Measurements from ENCODE around the gene PSMD5.

The PSMD5 gene

DNA sequence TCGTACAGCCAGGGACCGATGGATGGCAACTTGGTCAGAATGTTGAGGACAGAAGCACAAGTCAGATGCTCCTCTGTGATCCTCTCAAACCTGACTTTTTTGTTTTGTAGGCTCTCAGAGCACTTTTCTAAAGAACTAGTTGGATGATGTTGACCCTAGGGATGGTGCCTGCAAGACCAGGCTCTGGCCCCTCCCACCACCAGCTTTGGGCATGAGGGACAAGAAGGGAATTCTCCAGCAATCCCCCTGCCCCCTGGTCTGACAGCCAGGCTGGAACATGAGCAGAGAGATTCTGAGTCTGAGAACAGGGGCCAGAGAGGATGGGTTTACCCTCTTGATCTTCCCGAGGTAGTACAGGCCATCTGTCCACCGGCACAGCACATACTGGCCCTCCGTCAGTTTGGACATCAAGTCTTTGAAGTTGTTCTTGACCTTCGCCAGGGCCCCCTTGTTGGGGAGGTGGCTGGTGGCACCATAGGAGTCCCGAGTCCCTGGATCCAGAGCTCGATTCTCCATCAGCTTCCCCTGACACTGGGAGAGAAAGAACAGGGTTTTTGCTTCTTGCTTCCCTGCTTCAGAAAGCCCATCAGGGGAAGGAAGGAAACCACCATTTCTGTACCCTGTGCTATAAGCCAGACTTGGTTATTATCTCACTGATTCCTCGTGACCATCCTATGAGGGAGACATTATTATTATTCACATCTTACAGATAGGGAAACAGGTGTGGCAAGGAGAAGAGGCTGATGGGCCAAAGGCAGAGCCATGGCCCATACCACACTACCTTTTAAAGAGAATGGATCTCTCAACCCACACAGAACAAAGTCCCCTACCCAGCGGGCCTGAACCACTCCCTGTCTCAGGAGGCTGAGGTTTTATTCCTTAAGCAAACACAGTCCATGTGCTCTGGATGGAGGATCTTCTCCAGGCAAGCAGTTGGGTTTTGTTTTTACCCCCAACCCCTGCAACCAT, 31.8 kb upstream of the PSMD5 start:
- no peak for DNase-seq

DNA sequence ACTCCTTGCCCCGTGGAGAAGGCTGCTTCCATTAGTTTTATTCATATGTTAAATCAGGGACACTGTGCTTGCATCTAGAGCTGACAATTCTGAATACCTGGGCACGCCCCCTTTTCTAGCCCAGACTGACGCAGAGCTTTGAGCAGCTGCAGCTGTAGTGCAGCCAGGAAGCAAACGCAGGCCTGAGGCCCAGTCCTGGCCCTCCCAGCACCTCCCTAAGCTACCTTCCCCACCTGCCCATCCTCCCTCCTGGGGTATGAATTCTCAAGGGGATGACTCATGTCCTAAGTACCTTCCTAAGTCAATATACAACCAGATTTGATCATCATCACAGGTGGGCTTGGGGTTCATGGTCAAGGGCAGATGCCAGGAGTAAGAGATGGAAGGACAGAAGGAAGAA, 30.8 kb upstream of the PSMD5 start:
- no peak for DNase-seq

DNA sequence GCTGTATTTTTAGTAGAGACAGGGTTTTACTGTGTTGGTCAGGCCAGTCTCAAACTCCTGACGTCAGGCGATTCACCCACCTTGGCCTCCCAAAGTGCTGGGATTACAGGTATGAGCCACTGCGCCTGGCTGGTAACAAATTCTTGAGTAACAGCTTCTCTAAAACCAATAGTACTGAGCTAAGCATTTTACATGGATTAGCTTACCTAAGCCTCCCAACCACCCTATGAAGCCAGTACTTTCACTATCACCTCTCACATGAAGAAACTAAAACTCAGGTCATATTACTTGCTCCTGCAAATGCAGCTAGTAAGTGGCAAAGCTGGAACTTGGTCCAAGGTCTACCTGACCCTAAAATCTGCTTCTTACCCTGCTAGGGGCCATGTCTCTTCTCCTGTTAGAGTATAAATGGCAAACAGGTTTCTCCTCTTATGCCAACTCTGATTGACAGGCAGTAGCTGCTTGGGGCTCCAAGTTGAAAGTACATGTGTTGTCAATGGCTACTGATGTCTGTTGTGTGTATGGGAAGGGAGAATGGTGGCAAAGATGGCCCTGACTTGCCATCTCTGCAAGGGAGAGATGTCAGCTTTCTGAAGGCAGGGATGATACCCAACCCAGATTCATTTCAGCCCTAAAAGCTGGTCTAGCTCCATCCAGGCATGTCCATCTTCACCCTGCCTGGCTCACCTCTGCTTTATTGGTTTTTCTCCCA, 30.2 kb upstream of the PSMD5 start:
- DNase-seq, result no peak

DNA sequence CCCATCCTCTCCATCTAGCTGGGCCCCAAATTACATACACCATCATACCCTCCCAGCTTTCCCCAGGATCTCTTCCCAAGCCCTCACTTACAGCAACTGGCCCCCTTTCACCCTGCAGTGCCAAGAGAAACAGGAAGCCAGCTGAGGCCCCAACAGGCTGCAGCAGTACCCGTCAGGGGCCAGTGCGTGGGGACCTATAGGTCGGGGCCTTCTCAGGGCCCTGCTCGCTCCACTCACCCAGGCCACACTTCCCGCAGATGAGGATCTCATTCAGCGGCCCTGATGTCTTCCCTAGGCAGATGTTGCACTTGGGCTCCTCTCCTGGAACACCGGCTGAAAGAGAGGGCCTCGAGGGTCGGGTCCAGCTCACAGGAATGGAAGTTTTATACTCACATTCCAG, 27.5 kb upstream of the PSMD5 start:
- no peak for DNase-seq

DNA sequence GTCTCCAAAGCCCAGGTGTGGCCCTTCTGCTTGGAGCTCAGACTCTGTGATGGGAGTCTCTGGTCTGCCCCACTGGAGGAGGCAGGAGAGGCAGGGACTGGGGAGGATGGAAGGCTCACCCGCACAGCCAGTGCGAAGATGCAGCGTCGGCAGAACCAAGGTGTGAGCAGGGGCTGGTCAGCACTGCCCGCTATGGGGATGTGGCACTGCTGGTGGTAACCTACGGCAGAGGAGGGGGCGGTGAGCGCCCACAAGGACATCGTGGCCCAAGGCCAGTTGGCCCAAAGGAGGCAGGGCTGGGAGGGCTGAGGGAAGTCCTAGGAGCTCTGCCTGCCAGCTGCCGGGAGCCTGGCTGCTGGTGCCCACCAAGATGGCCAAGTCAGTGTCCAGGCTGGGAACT, 27.0 kb upstream of the PSMD5 start:
- DNase-seq, result no peak

DNA sequence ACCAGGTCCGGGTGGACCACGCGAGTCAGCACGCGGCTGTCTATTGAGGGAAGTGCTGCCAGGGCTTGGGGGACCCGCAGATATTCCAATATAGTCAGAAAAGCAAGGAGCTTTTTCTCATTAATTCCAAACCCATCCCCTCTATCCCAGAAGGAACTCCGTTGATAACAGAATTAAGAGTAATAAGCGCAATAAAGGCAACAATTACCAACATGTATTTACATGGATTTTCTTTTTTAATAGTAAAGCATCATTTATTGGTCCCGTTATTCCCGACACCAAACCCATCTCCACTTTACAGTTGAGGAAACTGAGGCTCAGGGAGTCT, 26.6 kb upstream of the PSMD5 start:
- DNase-seq, result no peak

DNA sequence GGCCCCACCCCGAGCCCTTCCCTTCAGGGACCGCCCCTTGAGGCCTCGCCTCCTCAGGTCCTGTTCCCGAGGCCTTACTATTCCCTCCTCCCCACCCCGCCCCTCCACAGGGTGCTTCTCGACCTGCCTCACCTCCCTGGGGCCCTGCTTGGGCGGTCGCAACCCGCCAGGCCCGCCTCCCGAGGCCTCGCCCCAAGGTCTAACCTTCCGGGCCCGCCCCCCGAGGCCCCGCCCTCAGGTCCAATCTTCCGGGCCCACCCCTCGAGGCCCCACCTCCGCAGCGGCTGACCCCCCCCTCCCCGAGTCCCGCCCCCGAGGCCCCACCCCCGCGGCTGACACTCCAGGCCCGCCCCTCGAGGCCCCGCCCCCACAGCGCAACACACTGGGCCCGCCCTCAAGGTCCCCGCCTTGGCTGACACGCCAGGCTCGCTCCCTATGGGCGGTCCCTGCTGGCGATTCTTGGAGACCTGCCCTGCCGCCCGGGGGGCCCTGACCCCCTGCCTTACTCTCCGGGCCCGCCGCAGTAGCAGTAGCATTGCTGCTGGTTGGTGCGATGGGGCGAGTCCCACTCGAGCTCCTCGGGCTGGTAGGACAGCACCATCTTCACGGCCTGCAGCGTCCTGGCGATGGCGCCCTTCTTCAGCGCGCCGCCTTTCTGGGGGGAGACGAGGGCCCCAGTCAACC, 26.1 kb upstream of the PSMD5 start:
- DNase-seq, result peak; percentile 97 to 98

DNA sequence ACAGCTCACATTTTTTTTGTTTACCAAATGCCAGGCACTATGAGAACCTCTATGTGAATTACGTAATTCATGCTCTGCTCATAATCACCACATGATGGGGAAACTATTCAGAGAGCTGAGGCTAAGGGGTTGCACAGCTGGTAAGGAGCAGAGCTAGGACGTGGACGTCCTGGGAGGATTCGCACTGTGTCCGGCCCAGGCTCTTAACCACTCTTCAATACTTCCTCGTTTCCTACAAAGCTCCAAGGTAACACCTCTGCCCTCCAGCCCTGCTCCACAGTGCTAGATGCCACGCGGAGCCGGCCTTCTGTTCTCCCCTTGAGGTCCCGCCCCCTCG, 25.6 kb upstream of the PSMD5 start:
- no peak for DNase-seq

DNA sequence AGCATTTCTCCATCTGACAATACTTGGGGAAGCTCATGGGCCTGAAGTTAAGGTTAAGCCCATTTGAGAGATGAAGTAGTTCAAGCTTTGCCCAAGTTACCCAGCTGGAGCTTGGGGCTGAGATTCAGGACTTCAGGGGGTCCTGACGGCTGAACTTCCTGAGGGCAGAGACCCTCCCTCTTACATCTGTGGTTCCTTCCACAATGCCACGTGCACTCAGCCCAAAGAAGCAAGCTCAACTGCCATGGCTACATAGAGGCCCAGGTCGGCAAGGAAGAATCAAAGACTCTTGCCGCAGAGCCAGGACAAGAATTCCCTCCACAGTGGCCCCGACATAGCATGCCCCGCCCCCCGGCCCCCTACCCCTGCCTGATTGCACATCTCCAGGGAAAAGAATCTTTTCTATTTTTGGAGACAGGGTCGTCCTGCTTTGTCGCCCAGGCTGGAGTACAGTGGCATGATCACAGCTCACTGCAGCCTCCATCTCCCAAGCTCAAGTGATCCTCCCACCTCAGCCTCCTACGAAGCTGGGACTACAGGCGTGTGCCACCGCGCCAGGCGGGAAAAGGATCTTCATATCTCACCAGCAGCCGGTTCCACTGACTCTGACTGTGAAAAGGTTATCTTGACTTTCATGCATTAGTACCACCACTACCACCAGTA, 25.1 kb upstream of the PSMD5 start:
- DNase-seq, result no peak

DNA sequence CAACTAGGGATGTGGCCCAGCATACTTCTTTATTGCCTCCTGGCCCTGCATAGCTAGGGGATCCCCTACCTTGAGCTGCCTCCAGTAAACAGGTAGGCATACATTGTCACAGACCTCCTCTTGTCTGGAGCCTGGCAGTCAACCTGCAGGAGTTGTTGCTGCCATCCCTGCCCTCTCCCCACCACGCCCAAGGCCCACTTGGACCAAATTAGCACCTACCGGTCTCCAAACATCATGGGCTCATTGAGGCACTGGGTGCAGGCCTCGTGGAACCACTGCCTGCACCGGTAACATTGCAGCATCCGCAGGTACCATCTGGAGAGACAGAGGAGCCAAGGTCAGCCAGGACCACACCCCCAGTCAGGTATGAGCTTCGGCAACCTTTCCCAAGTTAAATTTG, 23.9 kb upstream of the PSMD5 start:
- no peak for DNase-seq

DNA sequence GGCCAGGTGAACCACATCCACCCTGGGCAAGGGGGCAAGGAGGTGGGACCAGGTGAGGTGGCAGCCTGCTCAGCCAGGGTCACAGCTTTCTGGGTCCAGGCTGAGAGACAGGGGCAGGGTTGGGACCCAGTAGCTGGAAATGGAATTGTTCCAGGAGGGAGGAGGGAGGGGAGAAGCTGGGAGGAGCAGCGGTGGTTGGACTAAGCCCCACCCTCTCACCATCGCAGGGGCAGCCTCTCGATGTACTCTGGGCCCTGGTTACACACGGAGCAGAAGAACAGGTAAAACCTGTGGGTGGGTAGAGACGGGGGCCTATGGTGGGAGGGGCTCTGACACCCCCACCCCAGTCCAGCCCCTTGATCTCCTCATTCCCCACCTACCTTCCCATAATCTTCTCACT, 23.1 kb upstream of the PSMD5 start:
- no peak for DNase-seq

DNA sequence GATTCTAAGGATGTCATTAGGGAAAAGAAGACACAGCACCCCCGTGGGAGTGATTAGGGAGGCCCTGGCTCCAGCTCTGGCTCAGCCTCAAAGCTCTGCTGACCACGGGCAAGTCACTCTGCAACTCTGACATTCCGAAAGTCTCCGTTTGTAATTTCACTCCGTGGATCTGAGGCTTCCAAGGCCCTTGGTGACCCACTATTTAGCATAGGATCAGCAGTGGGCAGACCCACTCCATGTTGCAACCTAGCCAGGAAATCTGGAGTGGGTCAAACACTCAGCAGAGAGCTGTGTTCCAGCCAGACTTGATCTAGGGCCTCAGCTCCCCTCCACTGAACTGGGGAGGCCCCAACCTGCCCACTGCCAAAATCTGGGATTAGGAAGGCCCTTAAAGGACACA, 22.5 kb upstream of the PSMD5 start:
- DNase-seq, result no peak

DNA sequence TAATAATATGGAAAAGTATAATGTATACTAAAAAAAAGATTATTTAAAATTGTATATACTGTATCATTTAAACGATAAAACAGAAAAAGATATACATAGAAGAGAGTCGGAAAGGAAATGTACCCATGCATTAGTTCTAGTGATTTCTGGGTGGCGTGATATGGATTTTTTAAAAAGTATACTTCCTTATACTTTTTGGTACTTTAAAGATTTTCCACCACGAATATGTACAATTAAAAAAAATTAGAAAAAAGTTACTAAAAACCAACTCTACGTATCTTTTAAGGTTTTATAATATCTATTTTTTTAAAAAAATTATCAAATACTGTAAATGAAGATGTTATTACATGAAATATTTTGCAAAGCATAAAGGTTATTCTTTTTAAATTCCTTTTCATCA, 22.0 kb upstream of the PSMD5 start:
- no peak for DNase-seq

DNA sequence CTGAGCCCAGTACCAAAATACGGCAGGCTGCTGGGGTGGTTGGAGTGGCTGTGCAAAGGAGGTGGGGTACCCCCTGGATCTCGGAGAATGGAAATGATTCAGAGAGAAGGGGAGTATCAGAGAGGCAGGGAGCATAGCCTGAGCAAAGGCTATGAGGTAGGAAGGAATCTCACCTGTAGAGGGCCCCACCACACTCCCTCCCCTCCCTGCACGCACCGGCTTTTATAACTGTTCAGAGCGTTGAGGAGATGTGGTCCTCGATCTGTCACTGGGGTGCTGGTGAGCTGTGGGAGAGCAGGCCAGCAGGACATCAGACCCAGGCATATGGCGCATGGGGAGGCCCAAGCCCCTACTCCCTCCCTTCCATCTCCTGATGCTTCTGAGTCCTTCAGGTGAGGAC, 21.1 kb upstream of the PSMD5 start:
- DNase-seq, result no peak

DNA sequence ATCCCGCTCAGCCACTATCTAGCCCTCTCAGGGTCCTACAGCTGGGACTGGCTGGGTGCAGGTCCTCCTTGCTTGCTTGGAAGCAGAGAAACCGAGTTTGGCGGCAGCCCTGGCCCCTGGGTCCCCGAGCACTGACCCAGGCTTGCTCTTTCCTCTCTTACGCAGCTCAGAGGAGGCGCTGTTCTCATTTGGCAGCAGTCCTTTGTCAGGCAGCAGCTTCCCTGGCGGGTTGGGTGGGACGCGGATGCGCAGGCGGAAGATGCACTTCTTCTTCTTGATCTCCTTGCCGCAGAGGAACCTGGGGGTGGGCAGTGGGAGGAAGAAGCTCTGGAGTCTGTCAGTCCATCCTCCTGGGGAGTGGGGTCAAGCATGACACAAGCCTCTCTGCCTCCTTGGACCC, 19.7 kb upstream of the PSMD5 start:
- DNase-seq, result no peak

DNA sequence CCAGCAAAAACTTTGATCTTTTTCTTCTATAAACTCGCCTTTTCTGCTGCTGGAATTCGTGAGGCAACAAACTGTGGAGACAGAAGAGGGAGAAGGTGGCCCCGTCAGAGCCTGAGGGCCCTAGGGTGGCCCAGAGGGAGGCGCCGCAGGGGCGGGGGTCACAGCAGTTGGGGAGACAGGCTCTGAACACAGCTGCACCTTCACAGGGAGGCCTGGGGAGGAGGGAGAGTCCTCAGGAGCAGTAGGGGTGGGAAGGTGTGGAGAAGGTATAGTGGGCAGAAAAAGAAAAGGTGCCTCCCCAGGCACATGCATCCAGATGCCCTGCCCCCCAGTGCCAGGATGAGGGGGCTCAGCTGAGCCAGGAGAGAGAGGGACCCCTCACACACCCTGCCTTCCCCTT, 19.2 kb upstream of the PSMD5 start:
- DNase-seq, result no peak

DNA sequence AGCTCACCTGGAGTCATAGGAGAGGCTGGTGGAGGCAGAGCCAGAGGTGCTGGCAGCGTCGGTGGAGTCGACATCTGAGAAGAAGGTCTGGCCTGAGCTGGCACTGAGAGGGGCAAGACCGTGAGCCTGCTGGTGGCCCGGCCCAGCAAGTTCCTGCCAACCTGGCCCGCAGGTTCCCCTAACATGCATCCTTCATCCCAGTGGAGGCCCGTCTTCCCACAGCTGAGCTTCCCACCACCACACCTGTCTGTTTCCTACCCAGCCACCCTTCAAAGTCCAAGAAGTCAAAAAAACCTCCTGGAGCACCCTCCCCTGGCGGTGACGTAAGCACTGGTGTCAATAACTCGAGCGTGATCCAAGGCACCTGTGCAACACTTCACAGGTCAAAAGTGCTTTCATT, 17.4 kb upstream of the PSMD5 start:
- DNase-seq, result no peak

DNA sequence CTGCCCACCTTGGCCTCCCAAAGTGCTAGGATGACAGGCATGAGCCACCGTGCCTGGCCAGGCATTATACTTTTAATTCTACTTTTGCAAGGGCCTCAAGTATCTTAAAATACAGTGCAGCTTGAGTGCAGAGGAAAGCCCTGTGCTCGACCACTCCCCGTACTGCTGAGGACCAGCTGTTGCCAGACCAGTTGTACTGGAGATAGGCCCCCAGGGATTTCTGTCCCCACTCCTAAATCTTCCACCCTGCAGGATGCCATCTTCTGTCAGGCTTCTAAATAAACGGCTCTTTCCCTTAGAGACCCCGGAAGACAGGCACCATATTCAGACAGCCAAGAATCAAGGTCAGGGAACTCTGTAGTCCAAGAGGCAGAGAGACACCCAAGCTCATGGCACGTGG, 16.6 kb upstream of the PSMD5 start:
- no peak for DNase-seq

DNA sequence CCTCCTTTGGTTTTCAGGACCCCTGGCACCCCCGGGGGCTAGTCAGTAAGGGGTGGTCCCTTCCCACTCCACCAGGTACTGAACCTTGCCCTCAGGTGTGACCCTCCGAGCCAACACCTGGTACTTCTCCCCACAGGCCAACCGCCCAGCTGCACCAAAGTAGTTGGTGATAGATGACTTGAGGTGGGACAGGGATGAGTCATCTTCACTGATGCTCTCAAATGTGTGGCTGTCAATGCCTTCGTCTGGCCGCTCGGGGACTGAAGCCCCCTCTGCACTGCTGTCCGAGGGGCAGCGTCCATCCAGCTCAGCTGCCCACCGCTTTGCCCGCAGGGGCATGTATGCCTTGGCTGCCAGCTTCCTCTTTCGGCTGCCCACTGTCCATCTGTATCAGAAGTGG, 15.2 kb upstream of the PSMD5 start:
- no peak for DNase-seq

DNA sequence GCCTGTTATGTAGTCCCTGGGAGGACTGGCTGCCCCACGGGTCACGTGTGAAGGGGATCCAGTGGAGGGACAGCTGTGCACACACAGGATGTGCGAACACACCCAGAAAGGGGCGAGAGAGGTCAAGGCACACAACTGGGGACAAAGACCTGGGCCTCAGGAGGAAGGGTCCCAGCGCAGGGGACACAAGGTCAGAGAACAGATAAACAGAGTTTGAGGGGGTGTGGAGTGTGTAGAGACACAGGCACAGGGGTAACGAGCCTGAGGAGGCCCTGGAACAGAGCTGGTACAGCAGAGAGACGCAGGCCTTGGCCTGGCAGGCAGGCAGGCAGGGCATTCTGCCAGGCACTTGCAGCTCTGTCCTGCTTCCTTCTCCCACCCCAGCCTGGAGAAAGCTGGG, 14.8 kb upstream of the PSMD5 start:
- no peak for DNase-seq

DNA sequence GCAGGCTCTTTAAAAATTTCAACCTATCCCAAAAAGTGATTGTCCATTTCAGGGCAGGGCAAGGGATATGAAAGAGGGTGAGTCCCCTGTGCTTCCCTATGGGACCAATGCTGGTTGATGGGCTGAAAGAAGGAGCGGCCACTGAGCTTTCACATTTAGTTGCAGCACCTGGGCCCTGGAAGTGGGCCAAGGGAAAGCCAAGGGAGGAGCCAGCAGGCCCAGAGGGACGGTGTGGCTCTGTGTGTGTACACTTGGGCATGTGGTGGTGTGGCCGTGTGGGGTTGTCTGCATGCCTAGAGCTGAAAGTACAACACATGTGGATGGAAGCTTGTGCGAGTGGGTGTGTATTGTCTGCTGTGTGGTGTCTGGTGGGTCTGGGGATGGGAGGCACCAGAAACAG, 14.0 kb upstream of the PSMD5 start:
- no peak for DNase-seq

DNA sequence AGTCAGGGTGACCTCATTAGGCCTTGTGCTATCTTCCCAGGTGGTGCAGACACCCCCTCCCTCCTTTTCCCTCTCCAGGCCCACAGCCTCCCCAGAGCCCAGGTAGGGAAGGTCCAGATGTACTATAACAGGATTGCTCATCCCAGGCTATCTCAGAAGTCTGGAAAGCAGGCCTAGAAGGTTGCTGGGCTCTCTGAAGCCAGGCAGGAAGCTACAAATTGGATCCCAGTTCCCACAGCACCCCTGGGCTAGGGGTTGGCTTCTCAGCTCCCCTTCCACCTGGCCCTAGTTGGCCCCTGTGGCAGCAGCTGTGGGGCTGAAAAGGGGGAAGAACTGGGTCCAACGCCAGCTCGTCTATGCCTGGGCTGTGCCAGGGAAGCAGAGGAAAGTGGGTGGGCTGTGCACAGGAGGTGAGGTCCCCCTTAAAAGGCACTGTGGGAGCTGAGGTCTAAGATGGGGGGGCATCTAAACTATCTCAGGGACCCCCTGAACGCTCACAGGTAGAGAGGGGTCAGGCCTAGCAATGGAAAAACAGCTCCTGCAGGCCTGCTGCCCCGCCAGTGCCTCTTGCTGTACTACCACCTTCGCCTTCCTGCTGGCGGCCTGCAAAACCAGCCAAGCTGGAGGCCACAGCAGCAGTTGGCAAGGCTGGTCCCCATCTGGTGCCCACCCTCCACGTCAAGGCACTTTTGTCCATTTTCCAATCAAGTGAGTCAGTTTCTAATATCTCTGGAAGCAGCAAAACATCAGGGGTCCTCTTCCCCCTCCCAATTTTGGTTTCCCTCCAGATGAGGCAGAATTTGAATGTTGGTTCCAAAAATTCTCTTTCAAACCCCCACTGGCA, 13.3 kb upstream of the PSMD5 start:
- DNase-seq, result no peak
